HepG2 (cell line): Measurements from ENCODE around the gene LEPROT. TPM values are rescaled to one million over a fixed set of nuclear protein-coding genes. Genes with fewer than 3 reads are reported as not detected.

Source experiments
- AGO2 ChIP-seq: fragments of 200-400 bp; formaldehyde crosslinking; optimal IDR thresholded peaks from 2 replicates; pipeline ENCODE3; 2017; ENCODE audit warnings: mild to moderate bottlenecking, low read depth, low read length, moderate library complexity
- ARID2 ChIP-seq: sonication (generic); formaldehyde crosslinking; IDR thresholded peaks from 2 replicates; pipeline ENCODE4 v1.8.1; 2022; ENCODE audit warnings: mild to moderate bottlenecking, missing genetic modification reagents, borderline replicate concordance
- ATF2 ChIP-seq: sonication (generic); formaldehyde crosslinking; IDR thresholded peaks from 2 replicates; pipeline ENCODE4 v1.4.0; 2020; ENCODE audit warnings: missing genetic modification reagents
- GATA4 ChIP-seq: sonication (generic); IDR thresholded peaks from 2 replicates; pipeline ENCODE4 v1.6.1; 2016; ENCODE audit warnings: antibody characterized with exemption, low read depth, borderline replicate concordance
- GZF1 ChIP-seq: sonication (generic); formaldehyde crosslinking; IDR thresholded peaks from 2 replicates; pipeline ENCODE4 v1.5.1; 2020; ENCODE audit warnings: mild to moderate bottlenecking, missing genetic modification reagents
- IRF2 ChIP-seq: IDR thresholded peaks from 2 replicates; pipeline ENCODE4 v1.6.1; 2018; ENCODE audit warnings: missing genetic modification reagents, missing compliant biosample characterization
- IRF9 ChIP-seq: sonication (generic); formaldehyde crosslinking; IDR thresholded peaks from 2 replicates; pipeline ENCODE4 v1.8.0; 2022; ENCODE audit warnings: missing genetic modification reagents, mild to moderate bottlenecking, borderline replicate concordance
- KAT2B ChIP-seq: fragments of 150-350 bp; IDR thresholded peaks from 2 replicates; pipeline ENCODE4 v1.6.1; 2014; ENCODE audit warnings: low read depth, low read length, borderline replicate concordance
- MTA1 ChIP-seq: sonication (generic); formaldehyde crosslinking; IDR thresholded peaks from 2 replicates; pipeline ENCODE4 v1.4.0; 2020; ENCODE audit warnings: missing genetic modification reagents, mild to moderate bottlenecking, borderline replicate concordance
- NFYB ChIP-seq: sonication (generic); formaldehyde crosslinking; IDR thresholded peaks from 2 replicates; pipeline ENCODE4 v1.4.0; 2020; ENCODE audit warnings: missing genetic modification reagents
- POLR2A ChIP-seq, 2 experiments: IDR thresholded peaks; 2 replicates each; pipeline ENCODE4 v1.6.1; 2011; ENCODE audit warnings: low read depth in 2 of 2, low read length in 2 of 2, mild to moderate bottlenecking in 1 of 2, moderate library complexity in 1 of 2; ENCODE audit not compliant: insufficient read depth in 1 of 2
- POLR2AphosphoS5 ChIP-seq: IDR thresholded peaks from 2 replicates; pipeline ENCODE4 v1.6.1; 2012; ENCODE audit warnings: low read depth, low read length
- SMAD1 ChIP-seq: sonication (generic); formaldehyde crosslinking; IDR thresholded peaks from 2 replicates; pipeline ENCODE4 v1.4.0; 2020; ENCODE audit warnings: missing genetic modification reagents, low read depth, mild to moderate bottlenecking, borderline replicate concordance
- STAG1 ChIP-seq: sonication (generic); formaldehyde crosslinking; IDR thresholded peaks from 2 replicates; pipeline ENCODE4 v1.4.0; 2020; ENCODE audit warnings: missing genetic modification reagents
- SUZ12 ChIP-seq: fragments of 150-350 bp; IDR thresholded peaks from 2 replicates; pipeline ENCODE4 v1.6.1; 2014; ENCODE audit warnings: low read depth, low read length
- ZBTB42 ChIP-seq: sonication (generic); formaldehyde crosslinking; IDR thresholded peaks from 2 replicates; pipeline ENCODE4 v1.5.0; 2020; ENCODE audit warnings: mild to moderate bottlenecking, missing genetic modification reagents
- ZBTB46 ChIP-seq: sonication (generic); formaldehyde crosslinking; IDR thresholded peaks from 2 replicates; pipeline ENCODE4 v1.4.0; 2020; ENCODE audit warnings: mild to moderate bottlenecking, missing genetic modification reagents, borderline replicate concordance
- ZNF256 ChIP-seq: sonication (generic); formaldehyde crosslinking; conservative IDR thresholded peaks from 2 replicates; pipeline ENCODE4 v1.4.0; 2020; ENCODE audit warnings: missing genetic modification reagents
- ZNF264 ChIP-seq: sonication (generic); formaldehyde crosslinking; IDR thresholded peaks from 2 replicates; pipeline ENCODE4 v1.4.0; 2020; ENCODE audit warnings: missing genetic modification reagents
- ZNF44 ChIP-seq: sonication (generic); formaldehyde crosslinking; IDR thresholded peaks from 2 replicates; pipeline ENCODE4 v1.5.1; 2020; ENCODE audit warnings: mild to moderate bottlenecking, missing genetic modification reagents
- ZNF441 ChIP-seq: sonication (generic); formaldehyde crosslinking; IDR thresholded peaks from 2 replicates; pipeline ENCODE4 v1.7.0; 2021; ENCODE audit warnings: missing genetic modification reagents, borderline replicate concordance
- ZNF703 ChIP-seq: sonication (generic); formaldehyde crosslinking; IDR thresholded peaks from 2 replicates; pipeline ENCODE4 v1.5.1; 2020; ENCODE audit warnings: missing genetic modification reagents, mild to moderate bottlenecking, moderate library complexity, borderline replicate concordance
- ZNF761 ChIP-seq: sonication (generic); formaldehyde crosslinking; conservative IDR thresholded peaks from 2 replicates; pipeline ENCODE4 v1.4.0; 2020; ENCODE audit warnings: mild to moderate bottlenecking, missing genetic modification reagents
- ZNF784 ChIP-seq: sonication (generic); formaldehyde crosslinking; IDR thresholded peaks from 2 replicates; pipeline ENCODE4 v1.5.1; 2020; ENCODE audit warnings: missing genetic modification reagents, mild to moderate bottlenecking, borderline replicate concordance
- polyA plus RNA-seq, 8 experiments: library from polyadenylated mRNA; depleted of rRNA in 3 of 8; stranded (reverse) in 7 of 8; unstranded in 1 of 8; fragments of >200 nt; fragmentation: Illumina TruSeq in 4 of 8; extraction: Trizol in 4 of 8; gene quantifications; 2 replicates each; pipeline versions ENCODE4 v1.2.1 to v1.2.3, GENCODE V29; 2011 to 2016; ENCODE audit warnings: low read depth in 4 of 8, missing spikeins in 1 of 8, mixed read lengths in 1 of 8; ENCODE audit not compliant: insufficient read depth in 1 of 8
- total RNA-seq, 5 experiments: library from RNA; depleted of rRNA; stranded (reverse); fragments of >200 nt; fragmentation: Illumina TruSeq; extraction: Trizol; gene quantifications; 2 replicates each; pipeline ENCODE4 v1.2.3, GENCODE V29; 2016; ENCODE audit warnings: low read depth in 1 of 5

The LEPROT gene
- total and polyA plus RNA-seq, 2 of the 13 experiments (the other 11 are each of a cell fraction or from before 2014, with no cell fraction given): 36.8 to 51.4 TPM

GRCh38 chr1:65419681-65420589 lies 533 bp upstream of the LEPROT start (continued):
- TF ChIP-seq ZBTB42 (CRISPR knock-in tag) (no peak), AGO2 (no peak), ZNF761 (CRISPR knock-in tag) (0 out of 2 replicates have a peak, but pooled peaks have one; percentile 48), ZNF256 (no peak), ZBTB46 (CRISPR knock-in tag) (no peak), STAG1 (CRISPR knock-in tag) (no peak), NFYB (CRISPR knock-in tag) (no peak), ZNF784 (CRISPR knock-in tag) (no peak), ZNF441 (CRISPR knock-in tag) (no peak), ZNF703 (CRISPR knock-in tag) (no peak), IRF2 (CRISPR knock-in tag) (no peak), POLR2AphosphoS5 (peak; percentile 92), GZF1 (CRISPR knock-in tag) (no peak), IRF9 (no peak), ATF2 (CRISPR knock-in tag) (no peak), MTA1 (peak; percentile 57; the same call in 1 of the 2 replicates), POLR2A (IDR thresholded peaks at IDR 0.05; ENCODE audit: insufficient read depth in 1 of 2, low read depth in 2 of 2, low read length in 2 of 2) (peak; percentile 59 to 86; a peak in 3 of 4 replicates), ZNF264 (CRISPR knock-in tag) (no peak), SMAD1 (CRISPR knock-in tag) (no peak), ARID2 (no peak), ZNF44 (no peak), GATA4 (peak; percentile 49; the same call in 1 of the 2 replicates), KAT2B (no peak), SUZ12 (no peak)
